K562 (cell line): ENCODE measurements around the gene ASB4. TPM values are rescaled to one million over a fixed set of nuclear protein-coding genes. Genes with fewer than 3 reads are reported as not detected.

Source experiments
- ATAC-seq: fragments of 200-7000 bp; cut with Tn5 transposase; 3 replicates; pipeline ENCODE4 v1.9.1; 2020; ENCODE audit warnings: moderate library complexity
- BruUV-seq: library from RNA; stranded (reverse); fragments of 400-500 nt; replicated peaks from 2 replicates; lab custom pipeline; 2021; lab: Mats Ljungman, UMichigan
- CTCF ChIA-PET: fragments of 300-600 bp; formaldehyde crosslinking; extraction: SDS; loops from one replicate; lab custom pipeline; 2021; ENCODE audit warnings: low intra/inter-chr PET ratio; lab: Yijun Ruan, JAX
- POLR2A ChIA-PET: fragments of 300-600, 350-650 bp; sonication (Branson Sonifier 250); formaldehyde crosslinking; extraction: SDS; loops from one replicate; lab custom pipeline; 2021; ENCODE audit warnings: antibody characterized with exemption, inconsistent platforms; lab: Yijun Ruan, JAX
- DNase-seq, 4 experiments: peaks; one replicate each; pipeline versions ENCODE4 v3.0.0 to v3.0.0-alpha.2; 2011 to 2018; ENCODE audit warnings: low spot score in 3 of 4, mixed read lengths in 3 of 4; ENCODE audit errors: extremely low read depth in 1 of 4
- FAIRE-seq: peaks from 2 replicates; lab custom pipeline; 2011; peaks lifted over from hg19 to GRCh38; lab: Jason Lieb, UNC
- H2AFZ ChIP-seq: 2 replicates; pipeline ENCODE4 v1.6.0; 2011; ENCODE audit warnings: low read depth, low read length, control low read depth, inconsistent platforms
- H3K27ac ChIP-seq: fragments of 200-600 bp; 3 replicates; pipeline ENCODE4 v1.8.0; 2011; ENCODE audit warnings: low read depth, mild to moderate bottlenecking, control low read depth, inconsistent platforms, low read length, moderate library complexity, mixed read lengths; ENCODE audit errors: extremely low read depth
- H3K27me3 ChIP-seq, 2 experiments: fragments of 300-600 bp in 1 of 2; 2 replicates in 1 of 2; 3 replicates in 1 of 2; pipeline versions ENCODE4 v1.6.0 to v1.8.0; 2011; ENCODE audit warnings: inconsistent platforms in 2 of 2, low read length in 2 of 2, mild to moderate bottlenecking in 1 of 2, mixed read lengths in 1 of 2, moderate library complexity in 1 of 2; ENCODE audit not compliant: control insufficient read depth in 2 of 2, insufficient read depth in 2 of 2
- H3K36me3 ChIP-seq: fragments of 300-600 bp; 3 replicates; pipeline ENCODE4 v1.8.0; 2011; ENCODE audit warnings: mild to moderate bottlenecking, low read length, inconsistent platforms; ENCODE audit not compliant: control insufficient read depth, insufficient read depth
- H3K4me1 ChIP-seq, 2 experiments: fragments of 200-600 bp in 1 of 2; replicated peaks in 1 of 2; 2 replicates in 1 of 2; 3 replicates in 1 of 2; pipeline versions ENCODE4 v1.5.1 to v1.8.0; 2011; ENCODE audit warnings: inconsistent platforms in 2 of 2, low read length in 2 of 2, mild to moderate bottlenecking in 1 of 2, mixed read lengths in 1 of 2, moderate library complexity in 1 of 2; ENCODE audit not compliant: control insufficient read depth in 2 of 2, insufficient read depth in 2 of 2
- H3K4me2 ChIP-seq: 2 replicates; pipeline ENCODE4 v1.6.1; 2011; ENCODE audit warnings: low read length, control low read depth, inconsistent platforms, mixed read lengths; ENCODE audit not compliant: insufficient read depth
- H3K4me3 ChIP-seq: fragments of 200-600 bp; sonication (generic), shearing (Covaris generic); 2 replicates; pipeline ENCODE4 v1.5.1; 2016; ENCODE audit warnings: control low read depth, inconsistent platforms
- H3K79me2 ChIP-seq: fragments of 200-600 bp; 3 replicates; pipeline ENCODE4 v1.8.0; 2011; ENCODE audit warnings: low read length, inconsistent platforms; ENCODE audit not compliant: control insufficient read depth, insufficient read depth
- H3K9ac ChIP-seq, 2 experiments: 2 replicates each; pipeline versions ENCODE4 v1.6.0 to v1.6.1; 2011; ENCODE audit warnings: low read depth in 2 of 2, low read length in 2 of 2, control low read depth in 1 of 2, inconsistent platforms in 1 of 2, mild to moderate bottlenecking in 1 of 2, mixed read lengths in 1 of 2; ENCODE audit not compliant: insufficient read depth in 1 of 2
- H3K9me1 ChIP-seq: one replicate; pipeline ENCODE4 v1.6.0; 2011; ENCODE audit warnings: inconsistent platforms, mild to moderate bottlenecking, low read length, moderate library complexity; ENCODE audit not compliant: control insufficient read depth, insufficient read depth
- H3K9me3 ChIP-seq: replicated peaks from 2 replicates; pipeline ENCODE4 v1.5.1; 2011; ENCODE audit warnings: low read depth, low read length, inconsistent platforms; ENCODE audit not compliant: control insufficient read depth, insufficient read depth
- H4K20me1 ChIP-seq: replicated peaks from 2 replicates; pipeline ENCODE4 v1.6.1; 2011; ENCODE audit warnings: low read length, inconsistent platforms, mixed read lengths; ENCODE audit not compliant: control insufficient read depth, insufficient read depth
- BMI1 ChIP-seq: fragments of 150-350 bp; IDR thresholded peaks from 2 replicates; pipeline ENCODE4 v1.6.1; 2014; ENCODE audit warnings: low read length
- CREB1 ChIP-seq, 2 experiments: sonication (generic) in 1 of 2; formaldehyde crosslinking in 1 of 2; IDR thresholded peaks; 2 replicates each; pipeline versions ENCODE4 v1.6.1 to v1.8.0; 2012 to 2022; ENCODE audit warnings: inconsistent platforms in 1 of 2, mild to moderate bottlenecking in 1 of 2, missing genetic modification reagents in 1 of 2, moderate library complexity in 1 of 2
- ELF1 ChIP-seq: fragments of 200-800 bp; sonication (Bioruptor generic); IDR thresholded peaks from 2 replicates; pipeline ENCODE4 v1.6.1; 2016; ENCODE audit warnings: missing genetic modification characterization, missing compliant biosample characterization
- LCOR ChIP-seq: sonication (generic); formaldehyde crosslinking; IDR thresholded peaks from 2 replicates; pipeline ENCODE4 v1.8.0; 2022; ENCODE audit warnings: mild to moderate bottlenecking, missing genetic modification reagents
- NCOA4 ChIP-seq: fragments of 450-650 bp; IDR thresholded peaks from 2 replicates; pipeline ENCODE4 v1.6.1; 2018; ENCODE audit warnings: mild to moderate bottlenecking; ENCODE audit not compliant: partially characterized antibody
- PKNOX1 ChIP-seq: fragments of 450-650 bp; IDR thresholded peaks from 2 replicates; pipeline ENCODE4 v1.6.1; 2016
- U2AF1 ChIP-seq: fragments of 200-400 bp; formaldehyde crosslinking; optimal IDR thresholded peaks from 2 replicates; pipeline ENCODE3; 2017; ENCODE audit warnings: mild to moderate bottlenecking, low read depth, low read length, moderate library complexity
- ZNF699 ChIP-seq: fragments of 250-450 bp; sonication (Bioruptor Pico); IDR thresholded peaks from 2 replicates; pipeline ENCODE4 v1.8.0; 2021; ENCODE audit warnings: mild to moderate bottlenecking, moderate library complexity; ENCODE audit not compliant: insufficient replicate concordance
- in situ Hi-C: fragments of 300-500 bp; cut with MboI; formaldehyde crosslinking; loops from 4 replicates; pipeline ENCODE4 v1.15.0; 2018; ENCODE audit warnings: inconsistent platforms, mixed read lengths
- intact Hi-C: fragments of 100-400 bp; cut with micrococcal nuclease; formaldehyde crosslinking; loops from 2 replicates; pipeline ENCODE4 v1.14.2; 2022
- polyA plus RNA-seq, 8 experiments: library from polyadenylated mRNA; depleted of rRNA in 4 of 8; stranded (reverse) in 5 of 8; unstranded in 3 of 8; fragments of >200 nt; fragmentation: Nextera tagmentation in 2 of 8; fragmentation: Illumina TruSeq in 1 of 8; extraction: Ambion mirVana in 2 of 8; extraction: Trizol in 1 of 8; gene quantifications; 2 replicates each; pipeline versions ENCODE4 v1.2.1 to v1.2.3, GENCODE V29; 2011 to 2014; ENCODE audit warnings: inconsistent platforms in 1 of 8, missing spikeins in 1 of 8
- total RNA-seq, 7 experiments: library from RNA; depleted of rRNA in 6 of 7; stranded (reverse); fragments of >200 nt in 6 of 7; fragmentation: Illumina TruSeq in 2 of 7; extraction: Trizol in 2 of 7; gene quantifications; 2 replicates each; pipeline versions ENCODE4 v1.2.1 to v1.2.3, GENCODE V29; 2011 to 2021; ENCODE audit warnings: low replicate concordance in 1 of 7

Gene ASB4
- total and polyA plus RNA-seq, 9 of the 15 experiments (the other 6 are each of a cell fraction or from before 2014, with no cell fraction given), result 0.03 to 0.07 TPM; not detected in 7

GRCh38 chr7:95539426-95539825 is 53.7 kb downstream of the ASB4 start:
- no peaks in the 10 kb centered on the region for H4K20me1 ChIP-seq
- no peak overlapping the region for H3K4me2 ChIP-seq
- H2AFZ ChIP-seq, result no peak overlapping the region
- in situ Hi-C loops (no loop called here), intact Hi-C loops (no loop called here)
- no peak overlapping the region for H3K4me3 ChIP-seq
- no peaks in the 10 kb centered on the region for H3K27me3 ChIP-seq
- no peak overlapping the region for H3K9ac ChIP-seq
- no peaks in the 10 kb centered on the region for H3K9me3 ChIP-seq
- no peak for DNase-seq
- H3K79me2 ChIP-seq, result no peaks in the 10 kb centered on the region
- ChIA-PET CTCF (no interaction called here), POLR2A (no interaction called here)
- H3K27ac ChIP-seq, result no peak overlapping the region
- no TSS peak for BruUV-seq
- TF ChIP-seq PKNOX1, result no peak
- no peak for TF ChIP-seq NCOA4
- no peak for TF ChIP-seq LCOR (CRISPR knock-in tag)
- no peak for TF ChIP-seq BMI1
- TF ChIP-seq ELF1, result no peak
- TF ChIP-seq CREB1 (IDR thresholded peaks at IDR 0.05), result no peak
- no peak for TF ChIP-seq CREB1 (CRISPR knock-in tag; IDR thresholded peaks at IDR 0.05)
- no peak for TF ChIP-seq ZNF699 (CRISPR knock-in tag)
- TF ChIP-seq U2AF1, result no peak
- no peaks in the 10 kb centered on the region for H3K36me3 ChIP-seq
- H3K9me1 ChIP-seq, result no peaks in the 10 kb centered on the region
- FAIRE-seq, result no peak
- ATAC-seq, result no peak
- H3K4me1 ChIP-seq, result no peaks in the 10 kb centered on the region
